GM18511 (cell line): ENCODE data around the gene DRD4.

Experiments used
- ATAC-seq: cut with Tn5 transposase; IDR thresholded peaks from one replicate; pipeline ENCODE4 v1.9.1; 2021; ENCODE audit warnings: mild to moderate bottlenecking, moderate library complexity; ENCODE audit not compliant: unreplicated experiment

DRD4 gene

GRCh38 chr11:609341-609811 lies 27.7 kb upstream of the DRD4 start:
- ATAC-seq = no peak

GRCh38 chr11:610146-610801 lies 26.8 kb upstream of the DRD4 start:
- ATAC-seq = no peak

- no peak for ATAC-seq
Measured at GRCh38 chr11:611001-611996, 25.8 kb upstream of the DRD4 start.

DNA sequence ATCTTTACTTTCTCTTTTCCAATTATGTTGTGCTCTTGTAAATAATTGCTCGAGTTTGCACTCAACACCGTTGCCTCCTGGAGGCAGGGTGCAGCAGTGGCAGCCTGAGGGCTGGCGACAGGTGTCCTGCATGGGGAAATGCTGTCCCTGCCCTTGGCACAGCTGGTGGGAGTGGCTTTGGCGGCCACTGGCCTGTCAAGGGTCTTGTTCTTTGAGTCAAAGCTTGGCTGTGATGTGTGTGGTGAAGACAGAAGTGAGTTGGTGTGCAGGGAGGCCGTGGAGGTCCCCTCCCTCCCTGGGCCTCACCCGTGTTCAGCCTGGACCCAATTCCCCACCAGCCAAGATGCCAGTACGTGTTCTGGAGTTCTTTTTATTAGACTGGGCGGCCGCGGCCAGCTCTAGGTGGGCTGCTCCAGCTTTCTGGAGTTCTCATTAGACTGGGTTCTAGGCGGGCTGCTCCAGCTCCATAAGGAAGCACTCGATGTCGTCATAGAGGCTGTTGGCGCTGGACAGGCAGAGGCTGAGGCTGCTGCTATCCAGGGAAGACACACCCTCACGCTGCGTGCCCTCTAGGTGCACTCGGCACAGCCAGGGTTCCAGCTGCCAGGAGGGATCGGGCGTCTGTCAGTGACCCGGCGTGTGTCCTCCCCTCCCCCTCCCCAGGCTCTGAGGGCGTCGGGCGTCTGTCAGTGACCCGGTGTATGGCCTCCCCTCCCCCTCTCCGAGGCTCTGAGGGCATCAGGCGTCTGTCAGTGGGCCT lies 24.7 kb upstream of the DRD4 start:
- no peak for ATAC-seq

GRCh38 chr11:612961-613300 lies 24.1 kb upstream of the DRD4 start:
- no peak for ATAC-seq

GRCh38 chr11:613369-613968 lies 23.6 kb upstream of the DRD4 start:
- ATAC-seq = no peak

DNA sequence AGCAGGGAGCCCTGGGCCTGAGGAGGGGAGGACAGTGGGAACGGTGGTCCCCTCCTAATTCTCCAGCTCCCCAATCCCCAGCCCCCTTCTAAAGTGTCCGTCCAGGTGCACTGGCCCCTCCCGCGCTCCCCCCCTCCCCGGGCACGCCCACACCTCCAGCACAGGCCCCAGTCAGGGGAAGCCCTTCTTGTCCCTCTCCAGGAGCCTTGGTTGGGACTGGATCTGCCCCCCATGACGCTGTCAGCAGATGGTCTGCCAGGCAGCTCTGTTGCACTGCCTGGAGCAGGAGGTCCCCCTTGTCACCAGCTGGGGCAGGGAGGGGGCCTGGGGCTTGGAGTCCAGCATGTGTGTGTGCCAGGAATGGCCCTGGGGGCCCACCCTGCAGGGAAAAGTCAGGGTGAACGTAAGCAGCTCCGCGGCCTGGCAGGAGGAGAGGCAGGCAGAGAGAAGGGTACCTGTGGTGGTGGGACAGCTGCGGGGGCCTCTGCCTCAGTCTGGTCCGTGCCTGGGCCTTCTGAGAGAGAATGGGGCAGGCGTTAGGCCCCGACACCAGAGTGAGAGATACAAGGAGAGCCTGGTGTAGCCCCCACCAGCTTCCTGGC lies 22.9 kb upstream of the DRD4 start:
- ATAC-seq = no peak

DNA sequence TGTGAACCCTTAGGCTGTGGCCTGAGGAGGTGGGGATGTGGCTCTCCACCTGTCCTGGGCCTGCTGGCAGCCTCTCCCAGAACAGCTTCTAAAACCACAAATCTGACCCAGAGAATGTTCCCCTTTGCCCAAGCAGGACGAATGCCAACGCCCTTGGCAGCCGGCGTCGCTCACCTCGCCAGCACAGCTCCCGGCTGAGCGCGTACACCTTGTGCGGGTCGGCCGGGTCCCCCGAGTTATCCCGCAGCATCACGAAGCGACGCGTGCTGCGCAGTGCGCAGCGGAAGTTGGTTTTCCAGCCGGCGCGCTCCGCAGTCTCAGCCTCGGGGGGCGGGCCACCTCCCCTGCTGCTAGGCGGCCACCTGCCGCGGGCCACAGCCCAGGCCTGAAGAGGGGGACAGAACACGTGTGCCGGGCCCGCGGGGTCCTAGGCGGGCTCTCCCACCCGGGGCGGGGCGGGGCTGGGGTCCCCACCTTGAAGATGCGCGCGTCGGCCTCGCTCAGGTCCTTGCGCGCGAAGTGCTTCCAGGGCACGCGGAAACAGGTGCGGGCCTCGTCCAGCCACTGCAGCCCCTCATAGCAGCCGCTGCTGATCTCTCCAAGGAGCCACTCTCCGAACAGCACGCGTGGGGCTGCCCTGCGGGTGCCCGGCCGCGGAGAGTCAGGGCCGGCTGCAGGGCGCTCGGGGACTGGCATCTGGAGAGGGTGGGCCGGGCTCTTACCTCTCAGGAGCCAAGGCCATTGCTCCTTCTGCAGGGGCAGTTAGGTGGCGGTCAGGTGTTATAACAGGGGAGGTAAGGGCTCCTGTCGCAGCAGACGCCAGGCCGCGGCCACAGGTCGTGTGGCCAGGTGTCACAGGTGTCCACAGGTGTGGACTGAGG lies 22.2 kb upstream of the DRD4 start:
- no peak for ATAC-seq

GRCh38 chr11:615504-616319 lies 21.4 kb upstream of the DRD4 start, which contains the start of gene IRF7:
IRF7 (minus strand) TSS chr11:615950; CDS start chr11:615364, 586 bp downstream.
- peak; percentile 91 for ATAC-seq

DNA sequence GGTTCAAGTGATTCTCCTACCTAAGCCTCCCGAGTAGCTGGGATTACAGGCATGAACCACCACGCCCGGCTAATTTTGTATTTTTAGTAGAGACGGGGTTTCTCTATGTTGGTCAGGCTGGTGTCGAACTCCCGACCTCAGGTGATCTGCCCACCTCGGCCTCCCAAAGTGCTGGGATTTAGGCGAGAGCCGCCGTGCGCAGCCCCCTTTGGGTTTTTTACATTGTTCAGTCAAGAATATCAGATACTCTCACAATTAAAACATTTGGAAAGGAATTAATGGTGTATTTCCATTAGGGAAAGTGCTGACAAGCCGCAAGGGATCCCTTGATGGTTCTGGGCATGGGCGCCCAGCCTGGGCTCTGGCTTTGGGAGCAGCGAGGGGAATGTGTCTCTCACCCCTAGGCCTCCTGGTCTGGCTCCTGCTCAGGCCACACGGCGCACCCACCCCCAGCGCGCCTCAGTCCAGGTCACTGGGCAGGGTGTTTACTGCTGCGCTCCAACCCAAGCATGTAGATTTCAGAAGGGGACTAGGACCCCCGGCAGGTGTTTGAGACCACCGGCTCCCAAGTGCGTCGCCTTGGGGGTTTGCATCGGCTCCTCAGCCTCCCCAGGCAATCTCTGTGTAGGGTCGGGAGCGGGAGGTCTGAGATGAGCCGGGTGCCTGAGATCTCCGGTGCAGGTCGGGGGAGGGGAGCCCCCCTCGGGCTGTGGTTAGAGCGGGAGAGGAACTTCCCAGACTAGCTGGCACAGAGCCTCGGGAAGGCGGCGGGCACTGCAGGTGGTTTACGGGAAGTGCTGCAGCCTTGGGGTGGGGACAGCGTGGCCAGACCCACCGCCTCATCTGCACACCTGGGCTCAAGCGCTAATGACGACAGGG lies 20.5 kb upstream of the DRD4 start:
- no peak for ATAC-seq

DNA sequence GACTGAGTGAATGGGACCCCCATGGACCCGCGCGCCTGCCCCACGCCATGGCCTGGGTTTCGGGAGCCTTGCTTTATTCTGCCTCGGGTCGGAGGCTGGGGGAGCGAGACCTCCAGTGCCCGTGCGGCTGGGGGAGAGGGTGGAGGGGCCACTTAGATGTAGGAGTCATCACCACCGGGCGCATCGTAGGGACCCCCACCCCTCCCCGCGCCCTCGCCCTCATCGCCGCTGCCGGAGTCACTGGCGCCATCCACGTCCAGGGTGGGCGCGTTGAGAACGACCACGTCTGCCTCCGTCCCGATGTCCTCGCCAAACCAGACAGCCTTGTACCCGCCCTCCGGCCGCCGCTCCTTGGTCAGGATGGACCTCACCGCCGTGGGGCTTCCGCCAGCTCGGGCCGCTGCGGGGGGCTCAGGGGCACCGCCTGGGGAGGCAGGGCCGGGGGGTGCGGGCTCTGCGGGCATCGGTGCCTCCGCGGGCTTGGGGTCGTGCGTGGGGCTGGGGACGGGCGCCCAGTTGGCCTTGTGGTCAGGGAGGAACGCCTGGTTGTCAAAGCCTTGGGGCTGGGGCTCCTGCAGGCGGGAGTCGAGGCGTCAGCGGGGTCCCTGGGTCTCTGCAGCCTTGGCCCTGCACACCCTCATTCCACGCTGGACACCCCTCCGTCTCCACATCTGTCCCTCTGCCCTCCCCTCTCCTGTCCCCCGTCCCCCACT lies 19.7 kb upstream of the DRD4 start:
- no peak for ATAC-seq

GRCh38 chr11:617912-618682 lies 19.0 kb upstream of the DRD4 start:
- ATAC-seq = no peak

GRCh38 chr11:618856-619627 lies 18.0 kb upstream of the DRD4 start:
- ATAC-seq = no peak

GRCh38 chr11:619628-620050 lies 17.4 kb upstream of the DRD4 start:
- ATAC-seq = no peak

DNA sequence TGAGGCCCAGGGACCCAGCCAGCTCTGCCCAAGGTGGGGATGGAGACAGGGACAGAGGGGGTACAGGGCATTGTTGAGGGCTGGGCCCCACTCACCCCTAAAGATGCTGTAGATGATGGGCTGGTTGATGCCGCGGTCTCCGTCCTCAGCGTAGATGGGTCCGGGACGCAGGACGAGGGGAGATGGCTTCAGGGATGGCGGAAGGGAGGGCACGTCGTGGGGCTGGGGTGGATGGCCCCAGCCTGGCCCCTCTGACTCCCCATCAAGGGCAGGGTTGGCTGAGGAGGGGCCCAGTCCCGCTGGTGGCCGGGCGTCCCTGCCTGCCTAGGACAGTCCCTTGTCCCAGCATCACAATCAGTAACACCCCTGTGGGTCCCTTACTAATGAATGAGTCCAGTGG lies 16.9 kb upstream of the DRD4 start:
- no peak for ATAC-seq
